Activated T-helper 1 cell treated with anti-CD3 and anti-CD28 coated beads, Interleukin-2, amount 50 U/mL, for 16 hours (primary cell): Measurements from ENCODE around the gene TMEM163.
"Not testable (repeated sequence)": the region's sequence is repeated elsewhere in the genome, so short reads cannot be mapped to it uniquely, and the experiment has no call there.

Experiments used
- DNase-seq, 2 donors: peaks; one replicate each; pipeline ENCODE4 v3.0.0-alpha.2; 2020; ENCODE audit warnings: low read depth in 1 of 2, low spot score in 1 of 2

TMEM163 gene

GRCh38 chr2:134665727-134666506 is 52.9 kb downstream of the TMEM163 start:
- DNase-seq: no peak

- no peak for DNase-seq
These were observed 55.0 kb downstream of the TMEM163 start for GRCh38 chr2:134663451-134664450.

DNA sequence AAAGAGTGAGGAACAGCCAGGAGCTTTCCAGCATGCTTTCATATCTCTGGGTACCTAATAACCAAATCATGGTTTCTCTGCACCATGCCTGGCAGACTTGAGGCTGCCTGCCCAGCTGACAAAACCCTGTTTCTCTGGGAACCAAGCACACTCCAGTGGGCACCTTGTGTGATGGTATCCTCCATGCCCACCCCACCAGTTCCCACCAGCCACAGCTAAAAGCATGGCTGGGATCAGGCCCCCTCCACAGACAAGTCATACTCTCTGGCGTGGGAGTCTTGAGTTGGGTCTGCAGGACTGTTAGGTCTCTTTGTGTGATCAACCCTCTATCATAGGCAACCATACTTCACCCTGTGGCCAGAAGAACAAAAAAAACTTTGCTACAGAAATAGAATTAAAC is 56.0 kb downstream of the TMEM163 start:
- no peak for DNase-seq

DNA sequence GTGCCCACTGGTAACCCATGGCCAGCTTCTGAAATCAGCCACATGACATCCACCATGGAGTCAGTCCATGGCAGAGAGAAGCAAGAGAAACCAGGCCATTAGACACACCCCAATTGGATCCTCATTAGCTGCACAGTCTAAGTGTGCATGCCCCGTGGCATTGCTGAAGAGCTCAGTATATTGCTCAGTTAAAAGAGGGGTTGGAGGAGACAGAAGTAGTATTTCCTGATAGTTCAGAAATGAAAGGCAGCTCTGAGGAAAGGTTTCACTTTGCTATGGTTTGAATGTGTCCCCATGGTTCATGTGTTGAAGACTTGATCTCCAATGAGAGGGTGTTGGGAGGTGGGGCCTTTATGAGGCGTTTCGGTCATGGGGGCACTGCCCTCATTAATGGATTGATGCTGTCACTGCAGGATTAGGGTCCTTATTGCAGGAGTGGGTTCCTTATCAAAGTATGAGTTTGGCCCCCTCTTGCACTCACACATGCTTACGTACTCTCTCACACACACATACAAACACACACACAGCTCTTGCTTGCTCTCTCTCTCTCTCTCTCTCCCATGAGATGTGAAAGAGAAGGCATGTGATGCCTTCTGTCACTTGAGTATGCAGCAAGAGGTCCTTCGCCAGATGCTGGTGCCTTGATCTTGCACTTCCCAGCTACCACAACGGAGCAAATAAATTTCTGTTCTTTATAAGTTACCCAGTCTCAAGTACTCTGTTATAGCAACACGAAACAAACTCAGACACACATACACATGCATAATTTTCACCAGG is 58.0 kb downstream of the TMEM163 start:
- DNase-seq: no peak

DNA sequence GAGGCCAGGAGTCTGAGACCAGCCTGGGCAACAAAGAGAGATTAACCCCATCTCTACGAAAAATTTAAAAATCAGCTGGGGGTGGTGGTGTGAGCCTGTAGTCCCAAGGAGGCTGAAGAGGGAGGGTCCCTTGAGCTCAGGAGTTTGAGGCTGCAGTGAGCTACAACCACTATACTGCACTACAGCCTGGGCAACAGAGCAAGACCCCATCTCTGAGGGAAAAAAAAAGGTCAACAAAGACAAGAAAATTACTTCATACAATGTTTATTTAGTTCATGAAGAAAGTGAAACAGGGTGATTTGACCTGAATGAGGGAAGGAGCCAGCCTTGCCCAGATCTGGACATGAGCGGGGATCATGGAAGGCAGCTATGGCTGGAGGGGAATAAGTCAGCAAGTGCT is 59.1 kb downstream of the TMEM163 start:
- no peak for DNase-seq

DNA sequence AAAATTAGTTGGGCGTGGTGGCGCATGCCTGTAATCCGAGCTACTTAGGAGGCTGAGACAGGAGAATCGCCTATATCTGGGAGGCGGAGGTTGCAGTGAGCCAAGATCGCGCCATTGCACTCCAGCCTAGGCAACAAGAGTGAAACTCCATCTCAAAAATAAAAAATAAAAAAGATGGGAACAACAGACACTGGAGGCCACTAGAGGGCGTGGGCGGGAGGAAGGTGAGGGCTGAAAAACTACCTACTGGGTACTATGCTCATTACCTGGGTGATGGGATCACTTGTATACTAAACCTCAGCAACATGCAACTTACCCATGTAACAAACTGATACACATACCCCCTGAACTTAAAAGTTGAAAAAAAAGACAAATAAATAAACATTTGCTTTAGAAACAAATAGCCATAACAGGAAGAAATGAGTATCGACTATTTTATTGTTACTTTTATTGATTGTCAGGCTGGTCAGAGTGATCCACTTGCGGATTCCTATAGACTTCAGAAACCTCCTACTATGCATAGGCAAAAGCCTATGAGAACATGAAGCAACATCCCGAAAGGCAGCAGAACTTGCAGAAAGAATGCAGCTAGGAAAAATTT is 61.0 kb downstream of the TMEM163 start:
- no peak for DNase-seq

DNA sequence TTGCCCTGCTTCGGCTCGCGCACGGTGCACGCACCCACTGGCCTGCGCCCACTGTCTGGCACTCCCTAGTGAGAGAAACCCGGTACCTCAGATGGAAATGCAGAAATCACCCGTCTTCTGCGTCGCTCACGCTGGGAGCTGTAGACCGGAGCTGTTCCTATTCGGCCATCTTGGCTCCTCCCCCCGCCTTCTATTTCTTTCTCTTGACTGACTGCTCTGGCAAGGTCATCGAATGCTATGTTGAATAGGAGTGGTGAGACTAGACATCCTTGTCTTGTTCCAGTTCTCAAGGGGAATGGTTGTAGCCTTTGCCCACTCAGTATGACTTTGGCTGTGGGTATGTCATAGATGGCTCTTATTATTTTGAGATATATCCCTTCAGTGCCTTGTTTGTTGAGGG is 62.4 kb downstream of the TMEM163 start:
- DNase-seq: not testable (repeated sequence)

GRCh38 chr2:134648586-134648985 is 70.2 kb downstream of the TMEM163 start:
- no peak for DNase-seq

GRCh38 chr2:134647607-134648256 is 71.1 kb downstream of the TMEM163 start:
- no peak for DNase-seq

- DNase-seq: no peak
These were observed 75.9 kb downstream of the TMEM163 start for GRCh38 chr2:134642938-134643337.

DNA sequence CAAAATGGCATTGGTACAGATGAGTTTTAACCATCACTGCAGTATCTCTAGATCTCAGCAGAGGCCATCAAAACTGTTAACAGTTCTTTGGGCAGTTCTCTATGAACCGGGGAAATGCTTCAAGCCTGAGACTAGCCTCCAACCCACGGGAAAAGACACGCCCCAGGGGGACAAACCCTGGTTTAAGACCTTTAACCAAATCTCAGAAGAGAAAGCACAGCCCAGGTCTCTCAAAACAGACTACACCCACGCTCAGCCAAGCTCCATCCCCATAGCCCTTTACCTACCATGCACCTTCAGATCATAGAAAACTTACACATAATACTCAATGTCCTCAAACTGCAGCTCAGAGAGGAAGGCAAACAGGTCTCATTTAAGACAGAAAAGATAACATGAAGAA is 78.3 kb downstream of the TMEM163 start:
- no peak for DNase-seq

GRCh38 chr2:134639265-134639664 is 79.5 kb downstream of the TMEM163 start:
- DNase-seq: no peak

DNA sequence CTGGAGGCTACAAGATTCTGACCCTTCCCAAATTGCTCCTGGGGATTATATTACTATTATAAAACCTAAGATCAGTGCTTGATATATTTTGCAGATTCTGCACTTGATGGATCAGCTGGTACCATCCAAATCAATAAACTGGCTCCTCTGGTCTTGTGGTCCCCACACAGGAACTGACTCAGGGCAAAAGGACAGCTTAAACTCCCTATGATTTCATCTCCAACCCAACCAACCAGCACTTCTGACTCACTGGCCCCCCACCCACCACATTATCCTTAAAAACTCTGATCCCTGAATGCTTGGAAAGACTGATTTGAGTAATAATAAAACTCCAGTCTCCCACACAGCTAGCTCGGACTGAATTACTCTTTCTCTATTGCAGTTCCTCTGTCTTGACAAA is 82.1 kb downstream of the TMEM163 start:
- DNase-seq: no peak

DNA sequence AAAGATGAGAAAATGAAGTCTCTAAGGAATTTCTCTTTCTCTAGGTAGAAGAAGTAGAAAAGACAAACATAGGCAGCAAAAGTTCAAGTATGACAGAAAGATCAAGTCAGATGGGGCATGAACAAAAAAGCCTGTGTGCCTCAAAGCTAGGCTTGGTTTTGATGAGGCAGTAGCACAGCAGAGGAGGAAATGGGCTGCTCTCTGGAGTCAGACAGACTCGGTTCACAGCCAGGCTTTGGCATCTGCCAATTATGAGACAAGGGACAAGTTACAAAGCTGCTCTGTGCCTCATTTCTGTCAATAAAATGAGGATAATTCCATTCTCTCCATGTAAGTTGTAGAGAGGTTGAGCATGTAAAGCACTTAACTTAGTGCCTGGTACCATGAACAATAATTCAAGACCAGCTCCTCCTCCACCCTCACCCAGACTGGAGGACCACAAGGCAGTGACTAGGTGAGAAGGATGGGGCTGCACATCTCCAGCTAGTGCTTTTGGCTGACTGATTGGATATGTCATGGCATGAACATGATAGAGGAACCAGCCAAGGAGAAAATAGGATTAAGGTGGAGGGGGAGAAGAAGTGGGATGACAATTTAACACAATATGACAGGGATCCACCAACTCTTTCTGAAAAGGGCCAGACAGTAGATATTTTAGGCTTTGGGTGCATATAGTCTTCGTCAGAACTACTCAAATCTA is 84.6 kb downstream of the TMEM163 start:
- DNase-seq: no peak

GRCh38 chr2:134630504-134631159 is 88.2 kb downstream of the TMEM163 start:
- no peak for DNase-seq

DNA sequence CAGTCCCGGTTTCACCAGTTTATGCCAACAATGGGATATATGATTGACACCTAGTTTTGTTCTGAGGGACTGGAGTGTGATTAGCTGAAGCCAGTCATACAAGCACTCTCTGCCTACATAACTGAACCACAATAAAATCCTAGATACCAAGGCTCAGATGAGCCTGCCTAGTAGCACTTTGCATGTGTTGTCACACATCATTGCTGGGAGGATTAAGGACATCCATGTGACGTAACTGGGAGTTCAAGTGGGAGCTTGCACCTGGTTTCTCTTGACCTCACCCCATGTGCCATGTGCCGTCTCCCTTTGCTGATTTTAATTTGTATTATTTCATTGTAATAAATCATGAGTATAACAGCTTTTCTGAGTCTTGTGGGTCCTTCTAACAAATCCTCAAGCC is 90.3 kb downstream of the TMEM163 start:
- no peak for DNase-seq

- no peak for DNase-seq
These were observed 92.0 kb downstream of the TMEM163 start for GRCh38 chr2:134626781-134627180.

DNA sequence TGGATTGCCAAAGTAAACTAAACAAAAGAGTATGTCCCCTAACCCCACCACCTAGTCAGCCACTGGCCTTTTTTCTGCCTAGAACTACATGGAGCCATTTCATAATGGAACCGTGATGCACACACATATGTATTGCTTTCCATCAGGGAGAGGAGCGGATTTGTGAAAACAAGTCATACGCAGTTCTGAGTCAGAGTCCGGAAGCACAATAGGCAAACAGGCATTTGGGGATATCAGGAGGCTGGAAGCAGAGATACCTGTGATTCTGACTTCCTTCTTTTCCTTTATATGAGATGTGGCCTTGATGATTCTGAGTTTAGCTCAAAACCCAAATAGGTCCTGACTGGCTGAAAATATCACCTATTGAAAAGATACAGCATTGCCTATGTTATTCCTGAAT is 93.5 kb downstream of the TMEM163 start:
- no peak for DNase-seq

GRCh38 chr2:134623796-134624195 is 95.0 kb downstream of the TMEM163 start:
- no peak for DNase-seq
